ENCODE results near the gene XRCC4.

- TF ChIP-seq CTCF (IDR thresholded peaks at IDR 0.05 in 4 of 5, conservative IDR thresholded peaks at IDR 0.05 in 1 of 5) (no peak), POLR2A (IDR thresholded peaks at IDR 0.05) (no peak)
Measured at GRCh38 chr5:83092619-83093018, 15.3 kb downstream of the XRCC4 start.

All from gastrocnemius medialis (tissue), 4 donors.